Tibial artery (tissue), 4 donors: Measurements from ENCODE around the gene MACF1.

Experiments used
- DNase-seq, 2 donors: peaks; one replicate each; pipeline ENCODE4 v3.0.0-alpha.2; 2019
- H3K27ac ChIP-seq, 2 donors: fragments of 200-600 bp; sonication (generic) in 1 of 2; 1 replicate in 1 of 2; 2 replicates in 1 of 2; pipeline ENCODE4 v1.5.1; 2018 to 2019; ENCODE audit warnings: mild to moderate bottlenecking in 1 of 2
- H3K27me3 ChIP-seq, 2 donors: fragments of 200-600 bp; sonication (generic) in 1 of 2; one replicate each; pipeline versions ENCODE4 v1.5.1 to v1.6.0; 2016 to 2019
- H3K36me3 ChIP-seq, 3 donors: fragments of 200-600 bp; sonication (generic) in 2 of 3; one replicate each; pipeline ENCODE4 v1.5.1; 2016 to 2019; ENCODE audit warnings: mild to moderate bottlenecking in 2 of 3
- H3K4me1 ChIP-seq, 4 donors: fragments of 200-600 bp; sonication (generic) in 2 of 4; 1 replicate in 3 of 4; 2 replicates in 1 of 4; pipeline ENCODE4 v1.5.1; 2016 to 2019
- H3K4me3 ChIP-seq, 2 donors: fragments of 200-600 bp; sonication (generic) in 1 of 2; 1 replicate in 1 of 2; 2 replicates in 1 of 2; pipeline ENCODE4 v1.5.1; 2018 to 2019; ENCODE audit warnings: mild to moderate bottlenecking in 2 of 2
- H3K9me3 ChIP-seq, 3 donors: fragments of 200-600 bp; sonication (generic) in 1 of 3; one replicate each; pipeline ENCODE4 v1.5.1; 2016 to 2019
- intact Hi-C: fragments of 100-400 bp; cut with DNase I; formaldehyde crosslinking; loops from one replicate; pipeline ENCODE4 v1.15.0; 2023; ENCODE audit warnings: low total_unique reads
- TF ChIP-seq, protein P1 (sequence below), 2 experiments: fragments of 200-600 bp in 1 of 2; fragments of 450-650 bp in 1 of 2; IDR thresholded peaks; one replicate each; pipeline ENCODE4 v1.5.1; 2017 to 2019; ENCODE audit warnings: antibody characterized with exemption in 2 of 2, mild to moderate bottlenecking in 1 of 2, moderate library complexity in 1 of 2

Gene MACF1

DNA sequence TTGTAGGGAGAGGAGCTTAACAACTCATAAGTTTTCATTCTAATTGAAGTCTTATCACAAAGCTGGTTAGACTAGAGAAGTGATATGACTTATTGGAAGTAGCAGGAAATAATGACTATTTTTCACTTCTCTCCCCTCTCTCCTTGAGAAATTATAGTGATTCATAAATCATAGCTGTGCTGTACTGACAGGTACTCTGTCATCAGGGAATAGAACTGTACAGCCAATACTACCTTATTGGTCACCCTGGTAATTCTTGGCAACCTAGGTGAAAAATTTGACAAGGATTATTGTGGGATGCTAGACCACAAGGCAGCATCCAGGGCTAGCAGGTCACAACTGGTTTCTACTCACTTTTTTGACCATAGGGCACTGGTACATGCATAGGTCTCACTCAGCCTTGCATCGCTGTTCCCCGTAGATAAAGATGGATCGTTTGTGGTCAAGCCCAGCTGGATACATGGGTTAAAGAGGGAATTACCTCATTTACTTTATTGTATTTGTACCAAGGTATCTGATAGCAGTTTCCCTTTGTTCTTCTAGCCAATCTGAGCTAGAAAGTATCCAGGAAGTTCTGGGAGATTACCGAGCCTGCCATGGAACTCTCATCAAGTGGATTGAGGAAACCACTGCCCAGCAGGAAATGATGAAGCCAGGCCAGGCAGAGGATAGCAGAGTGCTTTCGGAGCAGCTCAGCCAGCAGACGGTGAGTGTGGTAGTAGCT, 113.6 kb downstream of the MACF1 start:
- DNase-seq: no peak
- no peaks in the 10 kb centered on the region for H3K27me3 ChIP-seq
- no peaks in the 10 kb centered on the region for H3K9me3 ChIP-seq
- no peak overlapping the region for H3K27ac ChIP-seq
- H3K4me3 ChIP-seq: no peak overlapping the region
- peaks cover 76 to 100% (median 88%) of the 10 kb centered on the region in 3 donors for H3K36me3 ChIP-seq
- TF ChIP-seq, protein P1, sequence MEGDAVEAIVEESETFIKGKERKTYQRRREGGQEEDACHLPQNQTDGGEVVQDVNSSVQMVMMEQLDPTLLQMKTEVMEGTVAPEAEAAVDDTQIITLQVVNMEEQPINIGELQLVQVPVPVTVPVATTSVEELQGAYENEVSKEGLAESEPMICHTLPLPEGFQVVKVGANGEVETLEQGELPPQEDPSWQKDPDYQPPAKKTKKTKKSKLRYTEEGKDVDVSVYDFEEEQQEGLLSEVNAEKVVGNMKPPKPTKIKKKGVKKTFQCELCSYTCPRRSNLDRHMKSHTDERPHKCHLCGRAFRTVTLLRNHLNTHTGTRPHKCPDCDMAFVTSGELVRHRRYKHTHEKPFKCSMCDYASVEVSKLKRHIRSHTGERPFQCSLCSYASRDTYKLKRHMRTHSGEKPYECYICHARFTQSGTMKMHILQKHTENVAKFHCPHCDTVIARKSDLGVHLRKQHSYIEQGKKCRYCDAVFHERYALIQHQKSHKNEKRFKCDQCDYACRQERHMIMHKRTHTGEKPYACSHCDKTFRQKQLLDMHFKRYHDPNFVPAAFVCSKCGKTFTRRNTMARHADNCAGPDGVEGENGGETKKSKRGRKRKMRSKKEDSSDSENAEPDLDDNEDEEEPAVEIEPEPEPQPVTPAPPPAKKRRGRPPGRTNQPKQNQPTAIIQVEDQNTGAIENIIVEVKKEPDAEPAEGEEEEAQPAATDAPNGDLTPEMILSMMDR (IDR thresholded peaks at IDR 0.05): no peak
- H3K4me1 ChIP-seq: no peaks in the 10 kb centered on the region
- intact Hi-C loops: loop anchor here (10.0 kb wide), 1 partner anchor 117 kb away; no protein-coding TSS in a partner anchor

DNA sequence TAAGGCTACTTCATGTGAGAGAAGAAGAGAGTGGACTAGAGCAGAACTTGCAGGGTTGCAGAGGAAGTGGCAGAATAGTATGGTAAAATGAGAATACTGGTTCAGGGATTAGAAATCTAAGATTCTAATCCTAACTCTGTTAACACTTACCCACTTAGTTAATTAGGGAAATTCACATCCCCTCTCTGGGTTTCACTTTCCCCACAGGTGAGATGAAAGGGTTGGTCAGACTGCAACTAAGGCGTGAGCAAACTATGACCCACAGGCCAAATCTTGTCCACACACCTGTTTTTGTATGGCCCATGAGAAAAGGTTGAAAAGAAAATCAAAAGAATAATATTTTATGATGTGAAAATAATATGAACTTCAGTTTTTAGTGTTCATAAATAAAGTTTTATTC, 117.5 kb downstream of the MACF1 start:
- no peak overlapping the region for H3K27ac ChIP-seq
- peaks cover 0 to under 1% (median 0%) of the 10 kb centered on the region in 4 donors for H3K4me1 ChIP-seq
- H3K9me3 ChIP-seq: no peaks in the 10 kb centered on the region
- TF ChIP-seq, protein P1 (IDR thresholded peaks at IDR 0.05): no peak
- no peaks in the 10 kb centered on the region for H3K27me3 ChIP-seq
- DNase-seq: no peak
- H3K36me3 ChIP-seq: peaks cover 92 to 98% (median 92%) of the 10 kb centered on the region in 3 donors
- intact Hi-C loops: no loop called here
- H3K4me3 ChIP-seq: no peak overlapping the region

DNA sequence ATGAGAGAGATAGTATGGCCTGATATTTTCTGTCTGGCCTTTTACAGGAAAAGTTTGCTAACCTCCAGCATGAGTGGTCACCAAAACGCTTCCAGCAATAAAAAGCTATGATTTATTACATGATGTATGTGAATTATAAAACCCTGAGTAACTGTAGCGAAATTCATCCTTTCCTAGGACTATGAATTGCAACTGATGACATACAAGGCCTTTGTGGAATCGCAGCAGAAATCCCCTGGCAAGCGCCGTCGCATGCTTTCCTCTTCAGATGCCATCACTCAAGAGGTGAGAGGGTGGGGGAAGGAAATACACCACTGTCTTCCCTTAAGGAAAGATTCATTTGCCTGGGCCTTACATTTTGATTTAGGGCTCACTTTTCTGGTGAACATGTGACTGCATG, 117.9 kb downstream of the MACF1 start:
- DNase-seq: no peak
- intact Hi-C loops: no loop called here
- Histone ChIP-seq H3K27ac (no peak overlapping the region), H3K9me3 (no peaks in the 10 kb centered on the region), H3K4me3 (no peak overlapping the region), H3K36me3 (peaks cover 92 to 98% (median 92%) of the 10 kb centered on the region in 3 donors), H3K4me1 (peaks cover 0 to 5% (median 0%) of the 10 kb centered on the region in 4 donors), H3K27me3 (no peaks in the 10 kb centered on the region)
- TF ChIP-seq, protein P1 (IDR thresholded peaks at IDR 0.05): no peak

DNA sequence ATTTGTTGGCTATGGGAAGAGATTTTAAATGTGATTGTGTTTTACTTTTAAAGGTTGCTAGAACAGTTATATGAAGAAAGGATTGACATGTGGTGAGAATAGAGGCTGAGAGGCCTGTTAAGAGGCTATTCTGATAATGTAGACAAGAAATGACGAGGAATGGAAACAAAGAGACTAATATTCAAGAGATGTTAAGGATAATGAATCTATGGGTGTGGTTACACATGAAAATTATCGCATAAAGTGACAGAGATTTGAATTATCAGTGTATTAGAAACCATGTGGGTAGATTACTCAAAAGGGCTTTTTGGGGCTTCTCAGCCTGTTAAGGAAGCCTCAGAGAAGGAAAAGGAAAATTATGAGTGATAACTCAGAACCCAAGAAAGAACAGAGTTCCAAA, 120.4 kb downstream of the MACF1 start:
- H3K4me1 ChIP-seq: peaks cover 0 to 27% (median 3%) of the 10 kb centered on the region in 4 donors
- H3K27ac ChIP-seq: peak overlapping the region in 1 of 2 donors; percentile 63
- no peak overlapping the region for H3K4me3 ChIP-seq
- TF ChIP-seq, protein P1 (IDR thresholded peaks at IDR 0.05): no peak
- peaks cover 72 to 88% (median 80%) of the 10 kb centered on the region in 3 donors for H3K36me3 ChIP-seq
- DNase-seq: no peak
- no peaks in the 10 kb centered on the region for H3K27me3 ChIP-seq
- H3K9me3 ChIP-seq: no peaks in the 10 kb centered on the region
- intact Hi-C loops: no loop called here

DNA sequence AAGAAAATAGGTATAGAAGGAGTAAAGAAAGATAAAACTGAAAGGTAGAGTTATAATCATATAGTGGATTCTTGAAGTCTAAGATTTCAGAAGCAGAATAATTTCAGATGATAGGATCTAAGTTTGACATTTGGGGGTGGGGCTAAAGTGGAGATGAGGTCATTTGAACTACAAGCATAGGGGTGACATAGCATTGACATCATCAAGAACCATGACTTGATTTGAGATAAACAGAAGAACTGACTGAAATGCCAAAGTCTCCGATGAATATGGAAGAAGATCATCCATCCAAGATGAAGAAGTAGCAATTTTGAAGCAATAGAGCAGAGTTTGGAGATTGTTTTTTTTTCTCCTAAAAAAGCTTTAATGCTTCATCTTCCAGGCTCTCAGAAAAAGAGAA, 122.3 kb downstream of the MACF1 start:
- intact Hi-C loops: no loop called here
- TF ChIP-seq, protein P1 (IDR thresholded peaks at IDR 0.05): no peak
- no peak for DNase-seq
- Histone ChIP-seq H3K4me1 (peaks cover 0 to 47% (median 4%) of the 10 kb centered on the region in 4 donors), H3K27me3 (no peaks in the 10 kb centered on the region), H3K27ac (peak overlapping the region; percentile 63 to 64), H3K36me3 (peaks cover 59 to 76% (median 74%) of the 10 kb centered on the region in 3 donors), H3K4me3 (no peak overlapping the region), H3K9me3 (no peaks in the 10 kb centered on the region)
